Mesodermal cell (in vitro differentiated cells): Measurements from ENCODE around the gene KCTD20.

Experiments
- H3K27ac ChIP-seq: 2 replicates; pipeline ENCODE4 v1.7.0; 2013; ENCODE audit warnings: mild to moderate bottlenecking, low read depth, low read length, moderate library complexity; ENCODE audit not compliant: severe bottlenecking
- H3K36me3 ChIP-seq: 2 replicates; pipeline ENCODE4 v1.7.1; 2013; ENCODE audit warnings: mild to moderate bottlenecking, low read length, moderate library complexity; ENCODE audit not compliant: control insufficient read depth, insufficient read depth
- H3K4me1 ChIP-seq: one replicate; pipeline ENCODE4 v1.7.1; 2013; ENCODE audit warnings: mild to moderate bottlenecking, low read length; ENCODE audit not compliant: insufficient read depth, control insufficient read depth, poor library complexity, severe bottlenecking
- H3K4me3 ChIP-seq: 2 replicates; pipeline ENCODE4 v1.7.0; 2013; ENCODE audit warnings: low read length, control low read depth, mild to moderate bottlenecking; ENCODE audit not compliant: insufficient read depth, poor library complexity, severe bottlenecking; ENCODE audit errors: extremely low read depth
- H3K9me3 ChIP-seq: 2 replicates; pipeline ENCODE4 v1.7.1; 2013; ENCODE audit warnings: mild to moderate bottlenecking, low read length, moderate library complexity; ENCODE audit not compliant: control insufficient read depth
- WGBS, 2 experiments: methylation state at CpG; one replicate each; pipeline ENCODE4 v1.1.5; 2013; ENCODE audit warnings: missing lambda C conversion rate in 2 of 2; ENCODE audit not compliant: insufficient coverage in 2 of 2; 5-methylcytosine and 5-hydroxymethylcytosine counted together

The KCTD20 gene

DNA sequence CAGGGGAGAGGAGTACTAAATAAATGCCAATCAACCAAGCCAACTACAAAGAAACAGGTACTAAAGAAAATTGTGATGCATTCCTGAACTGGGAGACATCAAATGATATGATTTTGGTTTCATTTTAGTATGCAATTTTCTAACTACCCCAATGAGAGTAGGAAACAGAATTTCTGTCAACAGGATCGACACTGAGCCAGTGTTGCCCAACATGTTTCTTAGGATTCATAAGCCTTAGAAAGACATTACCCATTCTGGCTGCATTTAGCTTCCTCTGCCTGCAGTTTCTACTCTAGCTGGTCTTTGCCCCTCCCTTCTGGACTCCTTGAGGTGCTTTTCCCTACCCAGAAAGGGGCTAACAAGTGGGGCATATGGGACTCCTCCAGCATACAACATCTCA, 49.8 kb downstream of the KCTD20 start:
- no peak overlapping the region for H3K4me3 ChIP-seq
- no peak overlapping the region for H3K27ac ChIP-seq
- peaks cover 91% of the 10 kb centered on the region for H3K36me3 ChIP-seq
- peaks cover 1% of the 10 kb centered on the region for H3K4me1 ChIP-seq
- H3K9me3 ChIP-seq: no peaks in the 10 kb centered on the region
- 100% methylated on average over 1 of the region's 1 CpG; no CpG with 5 or more reads in 1 of the 2 experiments for WGBS, 2 experiments

DNA sequence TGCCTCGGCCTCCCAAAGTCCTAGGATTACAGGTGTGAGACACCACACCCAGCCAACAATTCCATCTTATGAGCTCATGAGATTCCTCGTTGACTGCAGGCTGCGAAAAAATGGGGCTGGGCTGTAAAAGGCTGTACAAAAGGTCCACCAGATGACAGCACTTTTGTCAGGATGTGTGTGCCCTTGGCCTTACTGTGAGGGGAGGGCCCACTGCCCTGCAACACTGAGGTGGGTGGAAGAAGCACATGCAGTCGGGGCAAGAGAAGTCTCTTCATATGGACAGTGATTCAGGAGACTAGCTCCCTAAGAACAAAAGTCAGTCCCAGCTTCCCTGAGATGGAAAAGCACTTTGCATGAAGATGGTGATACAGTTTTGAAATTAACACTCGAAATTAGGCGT, 50.5 kb downstream of the KCTD20 start:
- Histone ChIP-seq H3K27ac (no peak overlapping the region), H3K4me3 (no peak overlapping the region), H3K4me1 (no peaks in the 10 kb centered on the region), H3K9me3 (no peaks in the 10 kb centered on the region), H3K36me3 (peaks cover 92% of the 10 kb centered on the region)
- 97 to 100% methylated on average over 3 to 4 of the region's 6 CpGs for WGBS, 2 experiments

DNA sequence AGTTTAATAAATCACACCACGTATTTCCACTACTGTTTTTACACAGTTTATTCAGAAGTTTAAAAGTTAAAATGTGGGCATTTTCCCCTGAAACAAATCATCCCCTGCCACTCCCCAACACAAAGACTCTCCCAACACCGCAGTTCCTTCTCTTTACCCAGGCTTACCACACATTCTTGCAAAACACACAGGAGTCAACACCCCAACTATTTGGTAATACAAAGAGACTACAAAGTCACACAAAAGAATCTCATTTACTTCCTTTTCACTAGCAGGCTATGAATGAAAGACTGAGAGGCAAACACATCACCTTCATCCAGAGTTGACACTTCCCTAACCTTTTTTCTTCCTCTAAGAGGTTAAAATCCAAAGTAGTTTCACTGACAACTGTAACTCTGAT, 51.1 kb downstream of the KCTD20 start:
- H3K27ac ChIP-seq: no peak overlapping the region
- no peak overlapping the region for H3K4me3 ChIP-seq
- WGBS, 2 experiments: 75% methylated on average over 1 of the region's 2 CpGs; no CpG with 5 or more reads in 1 of the 2 experiments
- peaks cover 92% of the 10 kb centered on the region for H3K36me3 ChIP-seq
- no peaks in the 10 kb centered on the region for H3K9me3 ChIP-seq
- H3K4me1 ChIP-seq: no peaks in the 10 kb centered on the region

DNA sequence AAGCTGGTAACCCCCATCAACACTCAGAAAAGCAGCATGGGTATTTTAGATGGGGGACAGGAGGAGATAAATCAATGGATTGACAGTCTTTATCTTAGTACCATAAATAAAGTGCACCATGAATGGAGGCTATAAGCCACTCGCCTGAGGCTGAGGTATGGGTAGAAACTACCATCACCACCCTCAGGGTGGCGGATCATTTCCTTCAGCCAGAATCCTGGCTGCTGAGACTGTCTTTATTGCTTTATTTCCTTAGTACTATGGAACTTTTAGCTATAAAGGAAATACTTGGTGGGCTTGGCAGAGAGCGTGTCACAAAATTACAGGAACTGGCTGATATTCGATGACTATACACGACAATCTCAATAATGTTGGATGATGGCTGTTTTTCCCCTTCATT, 52.3 kb downstream of the KCTD20 start:
- H3K27ac ChIP-seq: no peak overlapping the region
- H3K36me3 ChIP-seq: peaks cover 93% of the 10 kb centered on the region
- no peaks in the 10 kb centered on the region for H3K9me3 ChIP-seq
- H3K4me1 ChIP-seq: no peaks in the 10 kb centered on the region
- H3K4me3 ChIP-seq: no peak overlapping the region
- 100% methylated on average over 3 of the region's 5 CpGs for WGBS, 2 experiments

DNA sequence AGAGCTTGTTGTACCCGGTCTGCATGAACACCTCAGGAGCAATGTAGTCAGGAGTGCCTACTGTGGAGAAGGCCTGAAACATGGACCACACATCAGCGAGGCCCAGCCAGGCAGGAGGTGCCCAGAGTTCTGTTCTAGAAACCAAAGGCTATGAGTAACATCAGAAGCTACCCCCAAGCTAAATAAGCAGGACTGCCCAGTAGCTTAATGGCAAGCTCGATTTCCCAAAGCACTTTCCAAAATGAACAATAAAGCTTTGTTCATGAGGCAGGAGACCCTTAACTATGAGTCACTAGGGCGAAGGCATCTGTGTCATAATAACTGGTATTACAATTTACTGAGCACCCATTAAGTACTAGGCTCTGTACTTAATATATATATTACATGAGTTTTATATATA, 57.1 kb downstream of the KCTD20 start:
- Histone ChIP-seq H3K27ac (no peak overlapping the region), H3K9me3 (no peaks in the 10 kb centered on the region), H3K4me1 (no peaks in the 10 kb centered on the region), H3K36me3 (peaks cover 79% of the 10 kb centered on the region), H3K4me3 (no peak overlapping the region)
- WGBS, 2 experiments: 93 to 96% methylated on average over 3 of the region's 4 CpGs

DNA sequence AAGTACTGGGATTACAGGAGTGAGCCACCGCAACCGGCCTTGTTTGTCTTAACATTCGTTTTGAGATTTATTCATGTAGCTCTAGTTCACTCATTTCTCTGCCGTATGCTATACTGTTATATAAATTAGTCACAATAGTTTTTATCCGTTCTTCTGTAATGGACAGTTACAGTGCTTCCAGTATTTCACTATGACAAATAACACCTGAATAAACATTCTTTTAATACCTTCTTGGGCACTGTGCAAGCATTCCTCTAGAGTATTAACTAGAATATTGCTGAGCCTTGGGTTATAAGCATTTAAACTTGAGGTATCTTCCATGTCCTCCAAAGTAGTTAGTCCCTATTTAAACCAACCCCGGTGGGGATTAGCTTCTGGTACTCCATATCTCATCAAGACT, 58.9 kb downstream of the KCTD20 start:
- Histone ChIP-seq H3K9me3 (no peaks in the 10 kb centered on the region), H3K27ac (no peak overlapping the region), H3K4me1 (no peaks in the 10 kb centered on the region), H3K36me3 (peaks cover 79% of the 10 kb centered on the region), H3K4me3 (no peak overlapping the region)
- WGBS, 2 experiments: 100% methylated on average over 1 to 2 of the region's 6 CpGs

DNA sequence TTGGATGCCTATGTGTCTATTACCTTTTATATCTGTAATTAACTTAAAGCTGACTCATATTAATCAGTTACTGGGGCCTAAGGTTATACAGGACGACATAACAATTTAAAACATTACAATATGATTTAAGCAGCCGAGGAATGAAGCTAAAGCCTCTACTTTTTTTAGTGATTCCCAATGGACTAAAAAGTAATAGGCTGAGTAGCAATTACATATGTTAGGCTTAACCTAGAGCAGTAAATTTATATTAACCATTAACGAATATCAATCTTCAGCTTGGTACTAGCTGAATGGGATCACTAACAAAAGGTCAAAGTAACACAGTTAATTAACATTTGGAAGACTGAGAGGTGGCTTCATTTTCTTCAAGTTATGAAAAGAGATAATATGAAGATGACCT, 61.4 kb downstream of the KCTD20 start:
- H3K4me3 ChIP-seq: no peak overlapping the region
- no peaks in the 10 kb centered on the region for H3K4me1 ChIP-seq
- H3K36me3 ChIP-seq: peaks cover 70% of the 10 kb centered on the region
- no peaks in the 10 kb centered on the region for H3K9me3 ChIP-seq
- WGBS, 2 experiments: no CpG with 5 or more reads among the region's 3 CpGs
- H3K27ac ChIP-seq: no peak overlapping the region

DNA sequence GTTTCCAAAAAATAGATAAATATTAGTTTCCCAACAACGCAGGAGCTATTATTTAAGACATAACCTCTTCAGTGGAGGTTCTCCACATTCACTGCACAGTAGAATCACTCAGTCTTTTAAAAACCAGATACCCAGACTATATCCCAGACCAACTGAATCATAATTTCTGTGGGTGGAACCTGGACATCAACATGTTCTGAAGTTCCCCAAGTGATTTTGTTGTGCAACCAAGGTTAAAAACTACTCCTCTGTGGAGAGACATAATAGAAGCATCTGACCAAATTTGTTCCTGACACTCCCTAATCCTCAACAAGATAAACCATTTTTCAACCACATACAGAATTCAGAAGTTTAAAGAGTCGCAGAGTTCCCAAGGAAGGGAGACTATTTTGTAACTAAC, 62.2 kb downstream of the KCTD20 start:
- Histone ChIP-seq H3K27ac (no peak overlapping the region), H3K4me3 (no peak overlapping the region), H3K4me1 (no peaks in the 10 kb centered on the region), H3K9me3 (no peaks in the 10 kb centered on the region), H3K36me3 (peaks cover 70% of the 10 kb centered on the region)
- WGBS, 2 experiments: 90 to 100% methylated on average over 1 of the region's 2 CpGs

DNA sequence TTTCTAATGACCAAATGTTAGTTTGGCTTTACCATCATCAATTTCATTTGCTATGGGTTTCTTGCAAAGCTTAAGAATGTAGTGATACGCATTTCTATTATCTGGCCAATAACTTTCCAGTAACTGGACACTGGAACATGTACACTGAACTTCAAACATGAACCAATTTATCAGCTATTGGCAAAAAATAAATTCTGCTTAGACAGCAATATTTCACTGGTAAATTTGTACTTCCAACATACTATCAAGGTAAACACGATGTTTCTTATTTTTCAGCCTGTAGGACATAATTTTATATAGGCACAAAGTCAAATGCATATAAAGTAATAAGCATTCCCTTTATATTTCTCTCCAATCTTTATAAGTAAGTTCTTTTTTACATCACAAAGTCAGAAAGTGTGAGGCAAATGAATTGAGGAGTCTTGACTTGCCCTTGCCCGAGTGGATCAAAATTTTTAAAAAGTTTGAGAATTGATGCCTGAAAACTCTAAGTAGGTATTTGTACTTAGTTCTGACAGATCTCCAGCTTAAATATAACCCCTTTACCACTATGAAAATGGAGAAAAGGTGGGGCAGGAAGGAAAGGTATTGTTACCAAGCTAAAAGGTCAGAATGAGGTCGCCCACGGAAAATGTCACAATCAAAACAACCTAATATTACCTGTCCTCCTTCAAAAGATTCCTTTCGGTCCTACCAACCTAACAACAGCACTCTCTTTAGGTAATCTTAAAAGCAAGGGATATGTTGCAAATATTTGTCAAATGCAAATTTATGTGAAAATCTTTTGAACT, 63.1 kb downstream of the KCTD20 start:
- no peaks in the 10 kb centered on the region for H3K9me3 ChIP-seq

DNA sequence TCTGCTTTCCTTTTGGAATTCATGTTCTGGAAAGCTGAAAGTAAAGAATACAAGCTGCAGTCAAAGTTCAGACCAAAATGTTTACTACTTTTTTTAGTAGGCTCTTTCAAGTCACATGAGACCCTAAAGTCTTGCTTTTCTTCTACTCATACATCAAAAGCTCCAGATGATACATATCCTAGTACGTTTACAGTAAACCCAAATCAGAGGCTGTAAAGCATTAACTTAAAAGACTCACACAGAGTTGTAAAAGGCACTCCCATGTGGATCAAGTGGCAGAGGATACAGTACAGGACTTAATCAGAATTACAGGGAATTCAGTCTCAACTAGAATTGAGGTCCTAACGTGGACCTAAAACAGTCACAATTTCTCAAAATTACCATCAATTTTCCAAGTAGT, 63.8 kb downstream of the KCTD20 start:
- peaks cover 82% of the 10 kb centered on the region for H3K36me3 ChIP-seq

More for the DNA sequence above, 63.1 kb downstream of the KCTD20 start:
- H3K27ac ChIP-seq: no peak overlapping the region
- H3K4me1 ChIP-seq: no peaks in the 10 kb centered on the region
- H3K36me3 ChIP-seq: peaks cover 78% of the 10 kb centered on the region
- no peak overlapping the region for H3K4me3 ChIP-seq
- WGBS, 2 experiments: 60% methylated on average over 1 of the region's 6 CpGs; no CpG with 5 or more reads in 1 of the 2 experiments

DNA sequence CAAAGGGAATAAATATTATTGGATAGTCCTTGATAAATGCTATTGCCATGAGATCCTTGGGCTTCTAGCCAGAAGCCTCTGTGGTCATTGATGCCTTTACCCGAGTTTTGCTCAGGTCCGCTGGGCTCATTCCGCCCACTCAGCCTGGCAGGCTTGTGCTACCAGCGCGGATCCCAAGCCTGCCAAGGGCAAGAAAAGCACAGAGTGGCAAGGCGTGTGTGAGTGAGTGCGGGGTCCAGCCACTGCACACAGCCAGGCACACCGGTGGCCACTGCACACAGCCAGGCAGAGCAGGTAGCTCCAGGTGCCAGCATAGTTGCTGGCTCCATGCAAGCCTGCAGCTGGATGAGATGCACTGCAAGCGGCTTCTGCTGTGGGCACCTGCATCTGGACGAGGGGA, 65.7 kb downstream of the KCTD20 start:
- peaks cover 86% of the 10 kb centered on the region for H3K36me3 ChIP-seq
- no peak overlapping the region for H3K4me3 ChIP-seq

More for the DNA sequence above, 63.8 kb downstream of the KCTD20 start:
- H3K9me3 ChIP-seq: no peaks in the 10 kb centered on the region
- H3K4me1 ChIP-seq: no peaks in the 10 kb centered on the region
- 100% methylated on average over 1 of the region's 2 CpGs for WGBS, 2 experiments
- no peak overlapping the region for H3K4me3 ChIP-seq
- no peak overlapping the region for H3K27ac ChIP-seq

More for the DNA sequence above, 65.7 kb downstream of the KCTD20 start:
- H3K4me1 ChIP-seq: no peaks in the 10 kb centered on the region
- no peaks in the 10 kb centered on the region for H3K9me3 ChIP-seq
- no peak overlapping the region for H3K27ac ChIP-seq
- WGBS, 2 experiments: 89 to 98% methylated on average over 7 to 10 of the region's 10 CpGs
